ENCODE results near the gene PGPEP1.

PGPEP1 gene

GRCh38 chr19:18364826-18365528 is 24.6 kb downstream of the PGPEP1 start:
- Histone ChIP-seq H3K79me2 (ENCODE audit: insufficient read depth, low read length) (no peaks in the 10 kb centered on the region), H3K27me3 (ENCODE audit: insufficient read depth, low read length, poor library complexity, severe bottlenecking) (no peaks in the 10 kb centered on the region), H3K9ac (ENCODE audit: low read depth, low read length, poor library complexity, severe bottlenecking) (no peak overlapping the region), H3K4me2 (ENCODE audit: low read depth, low read length, poor library complexity, severe bottlenecking) (no peak overlapping the region), H2AFZ (ENCODE audit: low read length) (no peak overlapping the region), H4K20me1 (ENCODE audit: insufficient read depth, low read length, poor library complexity, severe bottlenecking) (no peaks in the 10 kb centered on the region), H3K9me3 (ENCODE audit: insufficient read depth, low read depth, low read length) (no peaks in the 10 kb centered on the region), H3K4me3 (ENCODE audit: low read length, poor library complexity, severe bottlenecking) (no peak overlapping the region), H3F3A (ENCODE audit: low read depth) (no peaks in the 10 kb centered on the region), H3K36me3 (ENCODE audit: insufficient read depth, low read length) (peaks cover 31% of the 10 kb centered on the region; the same call in 1 of the 2 replicates), H3K4me1 (ENCODE audit: insufficient read depth, low read length, poor library complexity, severe bottlenecking) (peaks cover 7% of the 10 kb centered on the region), H3K9me2 (replicated peaks; ENCODE audit: low read depth, low read length) (no peaks in the 10 kb centered on the region)
- TF ChIP-seq EZH2phosphoT487 (IDR thresholded peaks at IDR 0.05; ENCODE audit: borderline replicate concordance) (no peak), CTCF (conservative IDR thresholded peaks at IDR 0.05; ENCODE audit: low read length) (no peak)

- no peak overlapping the region for H3K4me2 ChIP-seq (ENCODE audit: low read depth, low read length, poor library complexity, severe bottlenecking)
- H3K9ac ChIP-seq (ENCODE audit: low read depth, low read length, poor library complexity, severe bottlenecking) = no peak overlapping the region
- no peaks in the 10 kb centered on the region for H3K79me2 ChIP-seq (ENCODE audit: insufficient read depth, low read length)
- peaks cover 30% of the 10 kb centered on the region; the same call in 1 of the 2 replicates for H3K36me3 ChIP-seq (ENCODE audit: insufficient read depth, low read length)
- H3K9me2 ChIP-seq (replicated peaks; ENCODE audit: low read depth, low read length) = no peaks in the 10 kb centered on the region
- no peaks in the 10 kb centered on the region for H3F3A ChIP-seq (ENCODE audit: low read depth)
- no peaks in the 10 kb centered on the region for H3K27me3 ChIP-seq (ENCODE audit: insufficient read depth, low read length, poor library complexity, severe bottlenecking)
- no peak overlapping the region for H3K4me3 ChIP-seq (ENCODE audit: low read length, poor library complexity, severe bottlenecking)
- H3K4me1 ChIP-seq (ENCODE audit: insufficient read depth, low read length, poor library complexity, severe bottlenecking) = peaks cover 7% of the 10 kb centered on the region
- no peak overlapping the region for H2AFZ ChIP-seq (ENCODE audit: low read length)
- no peak for TF ChIP-seq CTCF (conservative IDR thresholded peaks at IDR 0.05; ENCODE audit: low read length)
- TF ChIP-seq EZH2phosphoT487 (IDR thresholded peaks at IDR 0.05; ENCODE audit: borderline replicate concordance) = no peak
- no peaks in the 10 kb centered on the region for H3K9me3 ChIP-seq (ENCODE audit: insufficient read depth, low read depth, low read length)
- H4K20me1 ChIP-seq (ENCODE audit: insufficient read depth, low read length, poor library complexity, severe bottlenecking) = no peaks in the 10 kb centered on the region
Measured at GRCh38 chr19:18366021-18366435, 25.6 kb downstream of the PGPEP1 start.

GRCh38 chr19:18368504-18369222 is 28.3 kb downstream of the PGPEP1 start:
- H3K9ac ChIP-seq (ENCODE audit: low read depth, low read length, poor library complexity, severe bottlenecking) = no peak overlapping the region

More at GRCh38 chr19:18368504-18369222, 28.3 kb downstream of the PGPEP1 start:
- TF ChIP-seq EZH2phosphoT487 (IDR thresholded peaks at IDR 0.05; ENCODE audit: borderline replicate concordance) (no peak), CTCF (conservative IDR thresholded peaks at IDR 0.05; ENCODE audit: low read length) (no peak)
- Histone ChIP-seq H2AFZ (ENCODE audit: low read length) (no peak overlapping the region), H3K4me3 (ENCODE audit: low read length, poor library complexity, severe bottlenecking) (no peak overlapping the region), H3K9me3 (ENCODE audit: insufficient read depth, low read depth, low read length) (no peaks in the 10 kb centered on the region), H3F3A (ENCODE audit: low read depth) (no peaks in the 10 kb centered on the region), H3K27me3 (ENCODE audit: insufficient read depth, low read length, poor library complexity, severe bottlenecking) (no peaks in the 10 kb centered on the region), H3K79me2 (ENCODE audit: insufficient read depth, low read length) (no peaks in the 10 kb centered on the region), H3K4me2 (ENCODE audit: low read depth, low read length, poor library complexity, severe bottlenecking) (no peak overlapping the region), H3K9me2 (replicated peaks; ENCODE audit: low read depth, low read length) (no peaks in the 10 kb centered on the region), H3K4me1 (ENCODE audit: insufficient read depth, low read length, poor library complexity, severe bottlenecking) (peaks cover 20% of the 10 kb centered on the region), H4K20me1 (ENCODE audit: insufficient read depth, low read length, poor library complexity, severe bottlenecking) (no peaks in the 10 kb centered on the region), H3K36me3 (ENCODE audit: insufficient read depth, low read length) (peaks cover 16% of the 10 kb centered on the region; the same call in 1 of the 2 replicates)

Measured in Loucy (cell line).